GM19438 (cell line): Measurements from ENCODE around the gene SCAF8.

ENCODE experiments used
- ATAC-seq: cut with Tn5 transposase; IDR thresholded peaks from one replicate; pipeline ENCODE4 v1.9.1; 2021; ENCODE audit warnings: low read depth; ENCODE audit not compliant: unreplicated experiment

The SCAF8 gene

DNA sequence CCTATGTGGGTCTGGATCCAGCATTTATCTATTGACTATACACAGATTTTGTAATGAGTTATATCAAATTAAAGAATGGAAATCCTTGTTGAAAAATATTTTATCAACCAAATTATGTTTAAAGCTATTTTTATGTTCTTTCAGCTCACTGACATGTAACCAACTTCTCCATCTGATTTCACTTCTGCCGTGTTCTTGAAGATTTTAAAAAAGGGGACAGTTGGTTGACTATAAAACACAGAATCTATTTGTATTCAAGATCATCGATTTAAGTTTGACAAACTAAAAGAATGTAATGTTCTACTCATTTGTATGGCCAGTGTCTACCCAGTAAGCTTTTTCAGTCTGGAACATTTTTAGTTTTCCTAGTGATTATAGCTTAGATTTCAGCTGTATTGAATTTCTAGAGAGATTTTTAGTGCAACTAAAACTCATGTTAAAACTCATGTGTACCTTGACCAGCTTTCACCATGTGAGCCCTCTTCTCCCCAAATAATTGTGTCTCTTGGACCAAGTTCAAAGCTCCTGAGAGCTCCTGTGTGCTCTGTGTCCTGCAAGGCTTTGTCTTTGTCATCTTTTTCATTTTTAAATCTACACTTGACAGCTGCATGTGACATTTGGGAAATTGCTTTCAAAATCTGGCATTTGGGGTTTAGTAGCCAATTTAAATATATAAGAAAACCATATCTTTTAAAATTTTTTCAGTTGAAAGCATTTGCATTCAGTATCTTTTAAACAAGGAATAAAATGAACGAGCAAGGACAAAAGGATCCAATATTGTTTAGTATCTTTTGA lies 143.5 kb downstream of the SCAF8 start:
- no peak for ATAC-seq

GRCh38 chr6:154878871-154879491 lies 145.8 kb downstream of the SCAF8 start:
- no peak for ATAC-seq

- ATAC-seq = no peak
Measured at GRCh38 chr6:154882107-154882506, 148.9 kb downstream of the SCAF8 start.
